Measurements from ENCODE around the gene NOL7.

DNA sequence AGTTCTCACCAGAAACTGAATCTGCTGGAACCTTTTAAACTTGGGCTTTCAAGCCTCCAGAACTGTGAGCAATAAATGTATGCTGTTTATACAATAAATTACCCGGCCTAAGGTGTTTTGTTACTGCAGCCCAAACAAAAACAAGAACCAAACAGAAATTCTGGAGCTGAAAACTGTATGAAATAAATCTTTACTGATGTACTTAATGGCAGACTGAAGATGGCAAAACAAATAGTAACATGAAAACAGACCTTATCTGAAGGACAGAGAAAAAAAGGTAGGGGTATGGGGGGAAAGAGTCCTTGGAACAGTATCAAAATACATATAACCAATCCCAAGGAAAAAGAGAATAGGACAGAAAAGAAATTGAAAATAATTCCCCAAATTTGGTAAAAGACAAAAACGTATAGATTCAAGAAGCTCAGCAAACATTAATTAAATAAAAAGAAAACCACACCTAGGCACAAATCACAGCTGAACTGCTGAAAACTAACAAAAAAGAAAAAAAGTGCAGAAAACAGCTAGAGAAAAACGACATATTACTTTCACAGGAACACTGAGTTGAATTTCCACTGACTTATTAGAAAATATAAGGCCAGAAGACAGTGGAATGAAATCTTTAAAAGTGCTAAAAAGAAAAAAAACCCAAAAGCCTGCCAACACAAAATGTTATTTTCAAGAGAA is 47.7 kb downstream of the NOL7 start:
- TF ChIP-seq U2AF2 (IDR thresholded peaks at IDR 0.05; ENCODE audit: low read depth, low read length) (no peak), EP300 (IDR thresholded peaks at IDR 0.05; ENCODE audit: low read depth in 2 of 2, low read length in 2 of 2) (no peak), EP300 (CRISPR knock-in tag; IDR thresholded peaks at IDR 0.05; ENCODE audit: borderline replicate concordance) (no peak), BRD4 (CRISPR knock-in tag; IDR thresholded peaks at IDR 0.05) (no peak), EED (CRISPR knock-in tag; IDR thresholded peaks at IDR 0.05) (no peak), ARNT (IDR thresholded peaks at IDR 0.05) (no peak)
- TF ChIP-seq, protein P1, sequence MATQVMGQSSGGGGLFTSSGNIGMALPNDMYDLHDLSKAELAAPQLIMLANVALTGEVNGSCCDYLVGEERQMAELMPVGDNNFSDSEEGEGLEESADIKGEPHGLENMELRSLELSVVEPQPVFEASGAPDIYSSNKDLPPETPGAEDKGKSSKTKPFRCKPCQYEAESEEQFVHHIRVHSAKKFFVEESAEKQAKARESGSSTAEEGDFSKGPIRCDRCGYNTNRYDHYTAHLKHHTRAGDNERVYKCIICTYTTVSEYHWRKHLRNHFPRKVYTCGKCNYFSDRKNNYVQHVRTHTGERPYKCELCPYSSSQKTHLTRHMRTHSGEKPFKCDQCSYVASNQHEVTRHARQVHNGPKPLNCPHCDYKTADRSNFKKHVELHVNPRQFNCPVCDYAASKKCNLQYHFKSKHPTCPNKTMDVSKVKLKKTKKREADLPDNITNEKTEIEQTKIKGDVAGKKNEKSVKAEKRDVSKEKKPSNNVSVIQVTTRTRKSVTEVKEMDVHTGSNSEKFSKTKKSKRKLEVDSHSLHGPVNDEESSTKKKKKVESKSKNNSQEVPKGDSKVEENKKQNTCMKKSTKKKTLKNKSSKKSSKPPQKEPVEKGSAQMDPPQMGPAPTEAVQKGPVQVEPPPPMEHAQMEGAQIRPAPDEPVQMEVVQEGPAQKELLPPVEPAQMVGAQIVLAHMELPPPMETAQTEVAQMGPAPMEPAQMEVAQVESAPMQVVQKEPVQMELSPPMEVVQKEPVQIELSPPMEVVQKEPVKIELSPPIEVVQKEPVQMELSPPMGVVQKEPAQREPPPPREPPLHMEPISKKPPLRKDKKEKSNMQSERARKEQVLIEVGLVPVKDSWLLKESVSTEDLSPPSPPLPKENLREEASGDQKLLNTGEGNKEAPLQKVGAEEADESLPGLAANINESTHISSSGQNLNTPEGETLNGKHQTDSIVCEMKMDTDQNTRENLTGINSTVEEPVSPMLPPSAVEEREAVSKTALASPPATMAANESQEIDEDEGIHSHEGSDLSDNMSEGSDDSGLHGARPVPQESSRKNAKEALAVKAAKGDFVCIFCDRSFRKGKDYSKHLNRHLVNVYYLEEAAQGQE (IDR thresholded peaks at IDR 0.05; ENCODE audit: borderline replicate concordance in 1 of 2, low read depth in 1 of 2, low read length in 2 of 2) = no peak
- TF ChIP-seq, protein P2, sequence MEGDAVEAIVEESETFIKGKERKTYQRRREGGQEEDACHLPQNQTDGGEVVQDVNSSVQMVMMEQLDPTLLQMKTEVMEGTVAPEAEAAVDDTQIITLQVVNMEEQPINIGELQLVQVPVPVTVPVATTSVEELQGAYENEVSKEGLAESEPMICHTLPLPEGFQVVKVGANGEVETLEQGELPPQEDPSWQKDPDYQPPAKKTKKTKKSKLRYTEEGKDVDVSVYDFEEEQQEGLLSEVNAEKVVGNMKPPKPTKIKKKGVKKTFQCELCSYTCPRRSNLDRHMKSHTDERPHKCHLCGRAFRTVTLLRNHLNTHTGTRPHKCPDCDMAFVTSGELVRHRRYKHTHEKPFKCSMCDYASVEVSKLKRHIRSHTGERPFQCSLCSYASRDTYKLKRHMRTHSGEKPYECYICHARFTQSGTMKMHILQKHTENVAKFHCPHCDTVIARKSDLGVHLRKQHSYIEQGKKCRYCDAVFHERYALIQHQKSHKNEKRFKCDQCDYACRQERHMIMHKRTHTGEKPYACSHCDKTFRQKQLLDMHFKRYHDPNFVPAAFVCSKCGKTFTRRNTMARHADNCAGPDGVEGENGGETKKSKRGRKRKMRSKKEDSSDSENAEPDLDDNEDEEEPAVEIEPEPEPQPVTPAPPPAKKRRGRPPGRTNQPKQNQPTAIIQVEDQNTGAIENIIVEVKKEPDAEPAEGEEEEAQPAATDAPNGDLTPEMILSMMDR (CRISPR knock-in tag; IDR thresholded peaks at IDR 0.05) = no peak
